ENCODE data around the gene SLC26A4.

DNA sequence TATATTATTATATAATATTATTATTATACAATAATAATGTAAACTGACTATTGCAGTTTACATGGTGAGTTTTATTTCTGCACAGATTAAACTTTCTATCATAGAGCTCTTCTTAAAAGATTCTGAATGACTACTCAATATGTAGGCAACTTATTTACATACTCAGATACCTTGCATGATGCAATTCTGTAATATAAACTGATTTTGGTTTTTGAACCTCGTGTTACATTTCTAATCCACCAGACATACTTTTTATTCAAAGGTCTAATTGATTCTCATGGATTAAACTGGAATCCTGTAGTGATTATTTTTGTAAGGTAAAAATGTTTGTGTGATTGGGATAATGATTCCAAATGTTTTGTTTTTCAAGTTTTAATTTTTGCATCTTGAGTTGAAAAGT is 19.9 kb downstream of the SLC26A4 start:
- no peak for TF ChIP-seq EZH2 (IDR thresholded peaks at IDR 0.05)
- no peak for TF ChIP-seq POLR2AphosphoS5 (IDR thresholded peaks at IDR 0.05; ENCODE audit: borderline replicate concordance, low read depth, low read length)

Data from SK-N-MC (cell line).